ENCODE results near the gene SLC23A1.

SLC23A1 gene

DNA sequence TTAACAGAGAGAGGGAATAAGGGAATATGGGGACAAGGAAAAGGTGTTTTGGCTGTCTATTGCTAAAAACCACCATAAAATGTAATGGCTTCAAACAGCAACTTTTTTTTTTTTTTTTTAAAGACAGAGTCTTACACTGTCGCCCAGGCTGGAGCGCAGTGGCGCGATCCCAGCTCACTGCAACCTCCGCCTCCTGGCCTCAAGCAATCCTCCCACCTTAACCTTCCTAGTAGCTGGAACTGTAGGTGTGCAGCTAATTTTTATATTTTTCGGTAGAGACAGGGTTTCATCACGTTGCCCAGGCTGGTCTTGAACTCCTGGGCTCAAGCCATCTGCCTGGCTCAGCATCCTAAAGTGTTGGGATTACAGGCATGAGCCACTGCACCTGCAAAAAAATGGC lies 25.1 kb upstream of the SLC23A1 start:
- DNase-seq (ENCODE audit: extremely low read depth in 1 of 2, low read depth in 1 of 2), result no peak

DNA sequence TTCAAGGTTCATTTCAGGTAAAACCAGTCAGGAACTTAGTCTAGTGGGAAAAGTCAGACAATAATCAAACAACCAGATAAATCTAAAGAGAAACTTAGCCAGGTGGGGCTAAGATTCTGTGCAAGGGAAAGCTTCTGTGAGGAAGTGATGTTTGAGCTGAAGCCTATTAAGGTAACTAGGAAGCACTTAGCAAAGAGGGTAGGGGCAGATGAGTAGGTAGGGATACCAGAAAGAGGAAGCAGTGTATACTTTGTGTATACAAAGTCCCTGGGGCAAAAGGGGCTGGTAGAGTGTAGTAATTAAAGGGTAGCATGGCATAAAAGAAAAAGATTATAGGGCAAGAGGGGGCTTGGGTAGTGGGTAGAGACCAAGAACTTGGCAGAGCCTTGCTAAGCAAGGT lies 24.4 kb upstream of the SLC23A1 start:
- no peak for DNase-seq (ENCODE audit: extremely low read depth in 1 of 2, low read depth in 1 of 2)

DNA sequence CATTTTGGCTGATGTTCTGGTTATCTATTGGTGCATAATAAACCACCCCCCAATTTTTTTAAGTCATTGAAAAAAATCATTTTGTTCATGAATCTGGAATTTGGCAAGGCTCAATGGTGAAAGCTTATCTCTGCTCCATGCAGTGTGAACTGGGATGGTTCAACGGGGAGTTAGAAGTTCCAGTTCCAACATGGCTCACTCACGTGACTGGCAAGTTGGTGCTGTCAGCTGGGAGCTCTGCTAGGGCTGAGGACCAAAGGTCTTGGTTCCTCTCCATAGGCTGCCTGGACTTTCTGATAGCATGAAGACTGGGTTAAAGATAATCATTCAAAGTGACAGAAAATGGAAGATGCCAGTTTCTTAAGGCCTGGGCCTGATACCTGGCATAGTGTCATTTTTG lies 23.9 kb upstream of the SLC23A1 start:
- DNase-seq (ENCODE audit: extremely low read depth in 1 of 2, low read depth in 1 of 2), result no peak

DNA sequence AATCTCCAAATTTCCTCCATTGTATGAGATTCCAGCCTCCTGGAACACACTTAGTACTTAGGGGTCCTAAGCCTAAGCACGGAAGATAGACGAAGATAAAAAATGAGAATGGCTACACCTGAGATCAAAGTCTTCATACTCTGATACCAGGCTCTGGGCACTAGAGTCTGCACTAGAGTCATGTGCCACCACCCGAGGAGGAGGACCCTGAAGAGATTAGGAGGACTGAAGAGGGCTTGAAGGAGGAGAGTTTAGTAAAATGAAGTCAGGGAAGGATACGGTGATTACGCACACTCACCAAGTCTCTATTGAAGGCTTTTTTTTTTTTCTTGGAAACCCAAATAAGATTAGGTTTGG lies 21.4 kb upstream of the SLC23A1 start:
- no peak for DNase-seq (ENCODE audit: extremely low read depth in 1 of 2, low read depth in 1 of 2)

DNA sequence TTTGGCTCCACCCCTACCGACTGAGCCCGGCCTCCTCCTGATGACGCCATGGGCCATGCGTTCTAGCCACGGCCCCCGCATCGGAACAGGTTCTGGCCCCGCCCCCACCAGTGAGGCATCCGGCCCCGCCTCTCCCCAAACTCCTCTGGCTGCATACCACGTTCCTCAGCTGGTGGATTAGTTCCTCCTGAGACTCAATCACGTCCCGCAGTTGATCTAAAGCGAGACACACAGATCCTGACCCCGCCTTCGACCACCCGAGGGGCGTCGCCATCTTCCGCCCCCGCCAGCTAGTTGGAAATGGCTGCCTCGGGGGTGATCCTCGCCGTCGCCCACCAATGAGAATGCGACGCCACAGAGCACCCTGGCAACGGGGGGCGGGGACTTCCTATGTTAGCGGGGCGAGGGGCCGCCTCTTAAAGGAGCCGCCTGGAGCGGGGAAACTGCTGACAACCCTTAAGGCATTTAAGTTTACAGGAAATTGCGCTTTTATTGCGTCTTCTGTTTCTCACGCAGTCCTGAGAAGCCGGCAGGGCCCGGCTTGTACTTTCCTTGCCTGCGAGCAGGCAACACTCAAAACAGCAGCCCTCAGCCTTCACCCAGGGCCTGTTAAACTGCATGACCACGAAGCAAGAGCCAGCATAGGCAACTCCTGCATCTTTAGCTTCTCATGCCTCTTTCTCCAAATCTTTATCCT lies 20.8 kb upstream of the SLC23A1 start, which contains the start of gene SPATA24:
TSS of gene SPATA24 (minus strand) at position 303 of the 697 bp plus-strand sequence. CDS start at position 274, 29 bp downstream.
- peak; percentile 97 to 98 for DNase-seq (ENCODE audit: extremely low read depth in 1 of 2, low read depth in 1 of 2)

DNA sequence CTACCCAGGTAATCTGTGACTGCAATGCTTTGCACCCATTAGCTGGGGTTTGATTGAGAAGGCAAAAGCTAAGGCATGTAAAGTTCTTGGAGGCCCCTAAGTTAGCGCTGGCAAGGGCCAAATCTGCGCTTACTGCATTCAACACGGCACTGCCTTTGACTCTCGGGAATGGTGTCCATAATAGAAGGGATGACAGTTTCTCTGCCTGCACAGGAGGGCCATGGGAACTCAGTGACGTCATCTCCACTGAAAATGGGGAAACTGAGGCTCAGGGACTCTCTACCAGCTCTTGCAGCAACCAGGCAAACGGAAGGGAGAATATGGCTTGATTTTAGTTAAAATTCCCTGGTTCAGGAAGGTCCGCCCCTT lies 20.3 kb upstream of the SLC23A1 start:
- DNase-seq (ENCODE audit: extremely low read depth in 1 of 2, low read depth in 1 of 2), result no peak

DNA sequence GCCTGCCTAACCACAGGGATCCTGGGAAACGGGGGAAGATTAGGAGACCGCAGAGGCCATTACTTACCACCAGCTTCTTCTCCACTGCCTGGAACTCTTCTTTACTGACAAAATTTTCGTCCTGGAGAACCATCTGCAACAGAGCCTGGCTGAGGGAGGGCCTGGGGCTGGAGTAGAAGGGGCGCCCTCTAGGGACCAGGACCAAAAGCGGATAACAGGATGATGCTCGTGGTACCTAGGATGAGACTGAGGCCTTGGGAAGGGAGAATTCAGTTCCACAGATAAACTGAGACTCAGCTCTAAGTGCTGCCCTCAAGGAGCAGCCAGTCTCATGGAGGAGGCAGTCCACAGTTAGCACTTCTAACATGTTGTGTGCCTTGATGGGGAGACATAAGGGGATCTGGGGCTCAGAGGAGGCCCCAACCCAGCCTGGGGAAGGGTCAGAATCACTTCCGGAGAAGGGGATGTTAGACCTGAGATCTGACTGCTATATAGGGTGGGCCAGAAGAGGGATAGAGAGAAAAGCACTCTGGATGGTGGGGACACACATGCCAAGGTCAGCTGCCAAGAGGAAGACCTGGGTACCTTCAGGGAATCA lies 19.6 kb upstream of the SLC23A1 start:
- DNase-seq (ENCODE audit: extremely low read depth in 1 of 2, low read depth in 1 of 2), result no peak

DNA sequence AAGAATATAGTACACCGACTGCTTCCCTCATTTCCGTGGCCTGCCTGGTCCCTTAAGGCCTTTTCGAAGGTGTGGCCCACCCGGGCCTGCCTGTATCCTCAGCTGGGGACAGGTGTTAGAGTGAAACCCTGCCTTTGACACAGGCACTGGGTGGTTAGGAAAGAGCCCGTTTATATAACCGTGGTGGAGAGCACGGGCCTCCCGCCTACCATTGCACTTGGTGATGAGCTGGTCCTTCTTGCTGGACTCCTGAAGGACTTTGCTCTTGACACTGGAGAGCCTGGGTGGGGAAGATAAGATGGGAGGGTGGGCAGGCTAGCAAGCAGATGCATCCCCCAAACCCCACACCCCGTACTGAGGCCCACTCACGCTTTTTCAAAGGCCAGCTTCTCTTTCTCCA lies 18.4 kb upstream of the SLC23A1 start:
- no peak for DNase-seq (ENCODE audit: extremely low read depth in 1 of 2, low read depth in 1 of 2)

DNA sequence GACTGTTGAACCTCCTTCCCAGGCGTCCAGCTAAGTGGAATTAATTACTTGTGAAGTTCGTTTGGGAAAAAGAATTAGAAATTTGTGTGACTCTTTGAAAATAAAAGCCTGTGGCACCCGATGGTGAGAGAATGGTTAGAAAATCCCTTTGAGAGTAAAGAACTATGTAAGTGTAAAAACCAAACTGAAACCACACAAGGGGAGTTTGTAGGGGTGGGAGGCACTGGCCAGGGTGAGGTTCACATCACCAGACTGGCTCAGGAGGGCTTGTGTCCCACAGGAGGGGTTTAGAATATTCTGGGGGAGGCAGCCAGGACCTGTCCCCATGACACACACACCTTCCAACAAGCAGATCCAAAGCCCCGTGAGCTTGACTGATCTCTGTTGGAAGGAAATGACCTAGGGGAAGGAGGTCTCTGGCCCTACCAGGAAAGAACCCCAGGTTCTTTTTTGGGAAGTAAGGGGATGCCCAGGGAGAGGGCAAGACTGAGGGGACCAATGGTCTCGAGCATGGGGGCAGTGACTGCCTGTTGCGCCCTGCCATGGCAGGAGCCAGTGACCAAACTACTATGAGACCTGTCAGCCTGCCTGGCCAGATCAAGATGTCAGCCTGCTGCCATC lies 16.5 kb upstream of the SLC23A1 start:
- no peak for DNase-seq (ENCODE audit: extremely low read depth in 1 of 2, low read depth in 1 of 2)

DNA sequence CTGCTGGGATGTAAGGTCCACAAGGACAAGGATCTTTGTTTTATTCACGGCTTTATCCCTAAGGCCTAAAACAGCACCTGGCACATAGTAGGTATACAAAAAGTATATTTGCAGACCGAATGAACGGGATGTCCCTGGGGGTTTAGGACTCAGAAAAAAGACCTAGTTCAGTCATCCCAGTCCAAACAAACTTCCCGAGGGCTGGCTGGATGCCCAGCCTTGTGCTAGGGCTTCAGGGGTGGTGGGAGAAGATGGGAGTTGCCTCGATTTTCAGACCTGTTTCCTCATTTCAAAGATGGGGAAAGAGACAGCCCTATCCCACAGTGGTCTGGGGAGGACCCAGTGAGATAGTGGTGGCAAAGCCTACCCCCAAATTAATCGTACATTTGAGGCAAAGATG lies 14.8 kb upstream of the SLC23A1 start:
- no peak for DNase-seq (ENCODE audit: extremely low read depth in 1 of 2, low read depth in 1 of 2)

DNA sequence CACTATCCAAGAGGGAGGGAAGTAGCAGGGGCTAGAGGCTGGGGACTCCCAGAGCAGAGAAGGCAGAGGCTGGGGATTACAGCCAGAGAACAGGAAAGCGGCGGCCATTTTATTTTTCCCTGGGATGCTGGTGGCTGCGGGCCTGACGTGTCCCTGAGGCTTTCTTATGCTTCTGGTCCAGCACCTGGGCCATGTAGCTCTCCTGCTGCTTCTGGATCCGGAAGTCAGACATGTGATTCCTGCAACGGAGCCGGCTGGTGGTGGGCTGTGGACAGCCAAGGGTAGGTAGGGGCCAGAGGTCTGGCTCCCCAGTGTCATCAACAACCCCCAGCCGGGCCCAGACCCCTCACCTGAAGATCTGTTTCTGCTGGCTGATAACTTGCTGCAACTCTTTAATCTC lies 13.6 kb upstream of the SLC23A1 start:
- DNase-seq (ENCODE audit: extremely low read depth in 1 of 2, low read depth in 1 of 2), result no peak

DNA sequence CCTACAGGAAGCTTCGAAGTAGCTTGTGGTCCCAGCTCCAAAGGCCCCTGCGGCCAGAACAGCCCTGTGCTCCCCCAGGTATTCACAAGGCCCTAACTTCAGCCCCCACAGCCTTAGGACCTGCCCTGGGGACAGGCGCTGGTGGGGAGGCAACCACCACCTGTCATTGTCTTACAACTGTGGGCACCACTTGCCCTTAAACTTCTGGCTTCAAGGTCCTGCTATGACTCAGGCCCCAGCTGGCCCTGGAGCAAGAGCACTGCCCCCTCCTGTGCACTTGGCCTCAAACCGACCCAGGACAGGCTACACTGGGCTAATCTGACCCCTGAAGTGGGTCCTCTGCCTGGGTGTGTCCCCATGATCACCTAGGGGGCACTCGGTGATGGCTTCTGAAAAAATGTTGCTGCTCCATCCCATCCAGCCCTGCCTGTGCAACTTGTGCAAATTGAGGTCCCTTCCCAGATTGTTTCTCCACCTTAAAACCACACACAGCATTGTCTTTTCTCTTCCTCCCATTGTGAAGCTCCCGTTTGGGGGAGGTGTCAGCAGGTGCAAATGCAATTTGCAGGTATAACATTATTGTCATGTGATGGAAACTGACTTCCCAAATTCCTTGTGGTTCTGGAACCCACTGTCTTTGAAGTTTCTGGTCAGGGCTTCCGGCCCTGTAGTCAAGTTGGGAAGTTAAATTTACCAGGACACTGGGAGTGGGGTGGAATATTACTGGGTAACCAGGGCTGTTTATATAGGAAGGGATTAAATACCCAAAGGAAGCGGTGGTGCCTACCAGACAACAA lies 12.9 kb upstream of the SLC23A1 start:
- DNase-seq (ENCODE audit: extremely low read depth in 1 of 2, low read depth in 1 of 2), result no peak

DNA sequence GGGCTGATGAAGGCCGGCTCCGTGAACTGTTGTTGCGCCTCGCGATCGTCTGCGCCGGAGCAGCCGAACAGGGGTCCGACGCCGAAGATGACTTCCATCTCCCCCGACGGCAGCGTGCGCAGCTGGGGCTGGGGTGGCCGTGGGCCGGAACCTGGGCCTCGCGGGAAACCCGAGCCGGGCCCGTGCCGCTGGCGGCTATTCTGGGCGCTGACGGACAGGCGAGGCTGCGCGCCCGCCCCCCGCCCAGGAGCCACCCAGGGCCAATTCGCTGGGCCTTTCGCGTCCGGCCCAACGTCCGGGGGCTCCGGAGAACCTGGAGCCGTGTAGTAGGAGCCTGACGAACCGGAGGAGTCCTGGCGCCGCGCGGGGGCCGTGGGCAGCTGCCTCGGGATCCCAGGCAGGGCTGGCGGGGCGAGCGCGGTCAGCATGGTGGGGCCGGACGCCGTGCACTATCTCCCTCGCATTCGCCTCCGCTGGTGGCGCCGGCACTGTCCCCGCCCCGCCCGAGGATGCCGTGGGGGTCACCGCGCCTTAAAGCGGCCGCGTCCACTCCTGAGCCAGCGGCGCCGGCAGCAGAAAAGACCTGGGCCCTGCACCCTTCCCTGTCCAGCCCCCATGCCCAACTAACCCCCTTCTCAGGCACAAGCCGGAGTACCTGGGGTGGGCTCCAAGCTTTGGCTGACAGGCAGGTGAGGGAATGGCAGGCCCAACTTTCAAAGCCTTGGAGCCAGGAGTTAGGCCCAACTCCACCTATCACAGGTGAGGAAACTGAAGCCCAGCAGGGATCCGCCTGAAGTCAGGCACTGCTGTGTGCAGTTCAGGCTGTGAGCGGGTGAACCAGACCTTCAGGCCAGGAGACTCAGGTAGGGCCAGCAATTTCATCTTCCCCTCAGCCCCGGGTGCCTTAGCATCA lies 11.8 kb upstream of the SLC23A1 start, which contains the start of gene PROB1:
TSS of gene PROB1 (minus strand) at position 451 of the 913 bp plus-strand sequence. CDS start at position 428, 23 bp downstream.
- DNase-seq (ENCODE audit: extremely low read depth in 1 of 2, low read depth in 1 of 2), result no peak

DNA sequence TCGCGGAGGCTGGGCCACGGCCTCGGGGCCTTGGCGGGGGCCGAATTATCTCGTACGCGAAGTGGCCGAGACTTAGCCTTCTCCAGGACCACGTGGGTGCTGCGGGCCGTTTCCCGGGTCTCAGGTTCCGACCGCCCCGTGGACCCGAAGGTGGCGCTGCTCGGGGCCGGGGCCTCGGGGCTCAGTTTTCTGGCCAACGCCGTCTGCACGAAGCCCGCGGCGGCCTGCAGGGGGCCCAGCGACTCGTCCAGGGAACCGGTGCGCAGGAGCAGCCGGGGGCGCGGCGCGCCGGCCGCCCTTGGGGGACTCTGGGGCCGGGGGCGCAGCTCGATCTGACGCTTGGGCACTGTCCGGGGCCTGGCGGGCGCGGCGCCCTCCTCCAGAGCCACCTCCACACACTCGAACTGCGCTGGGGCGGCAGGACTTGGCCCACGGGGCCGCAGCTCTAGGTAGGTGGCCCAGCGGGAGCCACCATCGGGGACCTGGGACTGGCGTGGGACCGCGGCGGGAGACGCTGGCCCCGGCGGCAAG lies 11.1 kb upstream of the SLC23A1 start:
- DNase-seq (ENCODE audit: extremely low read depth in 1 of 2, low read depth in 1 of 2), result peak in 1 of 2 donors; percentile 53

DNA sequence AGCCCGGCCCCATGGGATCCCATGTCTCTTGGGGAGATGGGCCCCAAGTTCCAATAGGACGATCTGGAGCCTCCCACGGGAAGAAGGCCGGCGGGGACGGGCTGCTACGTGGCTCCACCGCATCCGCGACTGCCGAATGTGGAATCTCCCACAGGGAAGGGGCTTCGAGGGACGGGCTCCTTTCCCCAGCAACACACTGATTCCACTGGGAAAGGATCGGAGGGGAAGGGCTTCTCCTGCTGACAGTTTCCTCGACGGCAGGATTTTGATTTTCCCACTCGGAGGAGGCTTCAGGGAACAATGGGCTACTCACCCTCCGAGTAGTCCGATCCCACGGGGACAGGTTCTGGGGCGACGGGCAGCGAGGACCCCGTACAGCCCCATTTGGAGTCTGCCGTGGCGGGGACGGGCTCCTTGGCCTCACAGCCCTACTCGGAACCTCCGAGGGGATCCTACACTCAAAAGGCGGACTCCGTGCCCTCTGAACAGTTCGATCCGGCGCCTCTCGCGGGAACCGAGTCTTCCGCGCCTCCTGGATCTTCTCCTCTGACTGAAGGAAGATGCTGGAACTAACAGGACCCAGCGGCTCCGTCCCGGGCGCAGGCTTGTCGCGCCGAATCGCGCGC lies 10.5 kb upstream of the SLC23A1 start:
- DNase-seq (ENCODE audit: extremely low read depth in 1 of 2, low read depth in 1 of 2), result no peak

DNA sequence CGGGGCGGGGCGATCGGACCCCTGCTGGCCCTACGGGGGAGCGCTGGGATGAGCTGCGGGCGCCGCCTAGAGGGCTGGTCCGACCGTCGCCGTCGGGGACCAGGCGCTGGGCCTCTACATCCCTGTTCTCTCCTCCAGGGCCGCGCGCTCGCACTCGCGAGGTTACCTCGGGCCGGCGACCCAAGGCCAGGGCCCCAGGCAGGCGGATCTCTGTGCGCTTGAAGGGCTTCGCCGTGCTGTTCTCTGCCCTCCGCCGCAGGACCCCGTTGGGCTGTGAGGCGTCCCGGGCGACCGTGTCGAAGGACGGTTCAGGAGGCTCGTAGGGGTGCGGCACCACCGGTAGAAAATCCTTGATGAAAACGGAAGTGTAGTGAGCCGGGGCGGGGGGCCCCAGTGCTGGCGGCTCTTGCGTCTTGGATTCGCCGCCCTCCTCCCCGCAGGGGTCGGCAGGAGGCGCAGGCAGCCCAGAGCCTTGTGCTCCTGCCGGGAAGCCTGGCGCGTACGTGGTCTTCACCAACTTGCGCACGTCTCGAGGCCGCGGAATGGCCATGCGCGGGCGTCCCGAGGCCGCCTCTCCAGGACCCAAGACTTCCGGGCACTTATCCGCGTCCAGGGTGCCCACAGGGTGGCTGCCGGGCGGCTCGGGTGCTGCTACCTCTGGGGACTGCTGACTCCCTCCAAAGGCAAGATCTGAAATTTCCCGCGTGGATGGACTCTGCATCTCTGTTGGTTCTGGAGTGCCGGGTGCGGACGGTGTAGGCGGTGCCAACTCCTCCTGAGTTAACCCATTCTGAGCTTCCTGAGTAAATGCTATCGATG lies 9.8 kb upstream of the SLC23A1 start:
- peak; percentile 78 to 84 for DNase-seq (ENCODE audit: extremely low read depth in 1 of 2, low read depth in 1 of 2)

DNA sequence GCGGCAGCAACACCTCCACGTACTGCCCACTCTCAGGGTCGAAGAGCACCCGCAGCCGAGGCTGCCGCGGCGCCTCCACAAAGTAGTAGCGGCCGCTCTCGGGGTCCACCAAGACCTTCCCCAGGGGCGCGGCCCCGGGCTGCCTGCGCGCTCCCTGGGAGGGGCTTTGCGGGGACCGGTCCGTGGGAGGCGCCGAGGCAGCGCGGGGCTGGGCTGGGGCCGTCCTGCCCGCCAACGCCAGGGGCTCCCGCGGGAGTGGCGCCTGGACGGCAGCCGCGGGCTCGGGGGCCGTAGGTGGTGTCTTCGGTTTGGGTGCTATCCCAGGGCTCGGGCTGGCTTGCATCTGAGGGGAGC lies 9.2 kb upstream of the SLC23A1 start:
- DNase-seq (ENCODE audit: extremely low read depth in 1 of 2, low read depth in 1 of 2), result no peak

DNA sequence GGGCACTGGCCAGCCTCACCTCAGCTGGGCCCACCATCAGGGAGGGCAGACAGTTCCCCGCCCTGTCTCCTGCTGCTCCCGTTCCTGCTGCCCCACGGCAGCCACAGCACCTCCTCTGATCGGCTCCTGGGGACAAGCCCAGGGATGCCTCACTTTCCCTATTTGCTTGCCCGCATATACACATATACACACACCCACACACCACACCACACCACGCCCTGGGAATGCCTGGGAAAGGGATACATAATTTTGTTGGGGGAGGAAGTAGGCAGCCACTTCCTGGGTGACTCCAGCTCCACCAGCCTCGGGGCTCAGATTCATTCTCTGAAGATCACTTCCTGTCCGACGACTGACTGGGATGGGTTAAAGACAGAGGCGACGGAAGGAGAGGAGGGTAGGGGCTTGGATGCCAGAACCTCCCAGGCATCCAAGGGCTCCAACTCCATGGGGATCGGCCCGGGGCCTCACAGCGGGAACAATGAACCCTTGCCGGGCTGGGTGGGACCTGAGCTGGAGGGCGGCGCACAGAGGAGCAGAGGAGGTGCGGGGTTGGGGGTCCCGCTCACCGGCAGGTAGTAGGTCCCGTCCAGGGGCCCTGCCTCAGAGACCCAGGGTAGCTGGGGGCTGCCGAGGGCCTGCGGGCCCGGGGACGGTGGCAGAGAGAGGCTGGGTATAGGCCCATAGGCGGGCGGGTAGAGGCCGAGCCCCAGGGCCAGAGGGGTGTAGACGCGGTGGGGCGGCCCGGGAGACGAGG lies 8.7 kb upstream of the SLC23A1 start:
- no peak for DNase-seq (ENCODE audit: extremely low read depth in 1 of 2, low read depth in 1 of 2)
